GM13977 (cell line): ENCODE measurements around the gene CCPG1.

Experiments
- DNase-seq: peaks from one replicate; pipeline ENCODE4 v3.0.0; 2012; ENCODE audit warnings: low spot score
- CTCF ChIP-seq: IDR thresholded peaks from 2 replicates; pipeline ENCODE4 v1.5.1; 2012; ENCODE audit warnings: mild to moderate bottlenecking, control low read depth; ENCODE audit not compliant: insufficient read depth; ENCODE audit errors: extremely low read depth, missing control alignments
- in situ Hi-C: fragments of 300-500 bp; cut with MboI; formaldehyde crosslinking; loops from one replicate; pipeline ENCODE4 v1.12.0; 2022; ENCODE audit warnings: low sequenced_read_pairs, low pct_unique_long_range_greater_than_20kb, mixed read lengths, inconsistent platforms; ENCODE audit not compliant: unreplicated experiment

Gene CCPG1

GRCh38 chr15:55398243-55398642, 9.9 kb downstream of the CCPG1 start:
- in situ Hi-C loops = no loop called here
- DNase-seq = no peak
- no peak for TF ChIP-seq CTCF

GRCh38 chr15:55394694-55395093, 13.5 kb downstream of the CCPG1 start:
- TF ChIP-seq CTCF = no peak
- in situ Hi-C loops = no loop called here
- no peak for DNase-seq

GRCh38 chr15:55389264-55389607, 18.9 kb downstream of the CCPG1 start:
- DNase-seq = no peak
- no peak for TF ChIP-seq CTCF
- in situ Hi-C loops = no loop called here

- TF ChIP-seq CTCF = no peak
- no peak for DNase-seq
- in situ Hi-C loops = no loop called here
Observed at GRCh38 chr15:55387027-55387426, 21.1 kb downstream of the CCPG1 start.

- in situ Hi-C loops = no loop called here
- TF ChIP-seq CTCF = no peak
- no peak for DNase-seq
Observed at GRCh38 chr15:55383687-55384086, 24.5 kb downstream of the CCPG1 start.

- no peak for DNase-seq
- in situ Hi-C loops = no loop called here
- no peak for TF ChIP-seq CTCF
Observed at GRCh38 chr15:55381595-55381994, 26.6 kb downstream of the CCPG1 start.

- DNase-seq = no peak
- in situ Hi-C loops = no loop called here
- no peak for TF ChIP-seq CTCF
Observed at GRCh38 chr15:55379095-55379494, 29.1 kb downstream of the CCPG1 start.
